HEK293 (cell line): ENCODE results near the gene COBL.

Experiments used
- CTCF ChIA-PET: fragments of 350-600 bp; formaldehyde crosslinking; extraction: SDS; loops from one replicate; lab custom pipeline; 2021; ENCODE audit warnings: antibody characterized with exemption; lab: Yijun Ruan, JAX
- POLR2A ChIA-PET: fragments of 300-600 bp; formaldehyde crosslinking; extraction: SDS; loops from one replicate; lab custom pipeline; 2020; ENCODE audit warnings: antibody characterized with exemption, inconsistent platforms; lab: Yijun Ruan, JAX
- H3K27ac ChIP-seq: fragments of 200-500 bp; sonication (Bioruptor generic); 2 replicates; pipeline ENCODE4 v1.5.1; 2014; ENCODE audit warnings: low read depth, low read length, control low read depth, inconsistent platforms; ENCODE audit errors: extremely low read depth
- H3K36me3 ChIP-seq, 2 experiments: fragments of 200-500 bp in 1 of 2; sonication (Bioruptor generic) in 1 of 2; 1 replicate in 1 of 2; 2 replicates in 1 of 2; pipeline ENCODE4 v1.5.1; 2014 to 2017; ENCODE audit warnings: inconsistent platforms in 2 of 2, low read length in 2 of 2; ENCODE audit not compliant: control insufficient read depth in 2 of 2, insufficient read depth in 1 of 2
- H3K4me1 ChIP-seq: fragments of 200-500 bp; sonication (Bioruptor generic); 2 replicates; pipeline ENCODE4 v1.5.1; 2014; ENCODE audit warnings: mild to moderate bottlenecking, low read length, inconsistent platforms; ENCODE audit not compliant: control insufficient read depth, insufficient read depth
- H3K4me3 ChIP-seq: 2 replicates; pipeline ENCODE4 v1.5.1; 2011; ENCODE audit warnings: low read depth, mild to moderate bottlenecking, control low read depth, low read length, moderate library complexity
- H3K9me3 ChIP-seq: fragments of 200-500 bp; sonication (Bioruptor generic); 2 replicates; pipeline ENCODE4 v1.5.1; 2014; ENCODE audit warnings: low read depth, low read length, inconsistent platforms; ENCODE audit not compliant: control insufficient read depth, insufficient read depth
- GLI4 ChIP-seq: fragments of 450-650 bp; formaldehyde crosslinking; IDR thresholded peaks from 2 replicates; pipeline ENCODE4 v1.5.1; 2016; ENCODE audit warnings: missing biosample characterization, missing genetic modification characterization
- IKZF3 ChIP-seq: fragments of 450-650 bp; IDR thresholded peaks from 2 replicates; pipeline ENCODE4 v1.5.0; 2018; ENCODE audit warnings: missing biosample characterization, mild to moderate bottlenecking, missing genetic modification characterization, moderate library complexity
- SCRT1 ChIP-seq: fragments of 450-650 bp; formaldehyde crosslinking; IDR thresholded peaks from 2 replicates; pipeline ENCODE4 v1.5.1; 2016; ENCODE audit warnings: missing biosample characterization, missing genetic modification characterization, borderline replicate concordance
- SP3 ChIP-seq: fragments of 450-650 bp; formaldehyde crosslinking; IDR thresholded peaks from 2 replicates; pipeline ENCODE4 v1.5.1; 2016; ENCODE audit warnings: missing biosample characterization, missing genetic modification characterization
- ZBTB48 ChIP-seq: fragments of 450-650 bp; formaldehyde crosslinking; IDR thresholded peaks from 2 replicates; pipeline ENCODE4 v1.5.1; 2016; ENCODE audit warnings: missing biosample characterization, missing genetic modification characterization
- ZBTB7A ChIP-seq: fragments of 450-650 bp; formaldehyde crosslinking; IDR thresholded peaks from 2 replicates; pipeline ENCODE4 v1.5.1; 2016; ENCODE audit warnings: low read depth, missing biosample characterization, missing genetic modification characterization
- ZFP37 ChIP-seq: fragments of 450-650 bp; formaldehyde crosslinking; IDR thresholded peaks from 2 replicates; pipeline ENCODE4 v1.5.1; 2016; ENCODE audit warnings: missing biosample characterization, missing genetic modification characterization
- ZNF133 ChIP-seq: fragments of 450-650 bp; formaldehyde crosslinking; IDR thresholded peaks from 2 replicates; pipeline ENCODE4 v1.5.1; 2016; ENCODE audit warnings: missing biosample characterization, missing genetic modification characterization
- ZNF157 ChIP-seq: fragments of 450-650 bp; formaldehyde crosslinking; IDR thresholded peaks from 2 replicates; pipeline ENCODE4 v1.5.1; 2016; ENCODE audit warnings: missing biosample characterization, missing genetic modification characterization
- ZNF311 ChIP-seq: fragments of 450-650 bp; formaldehyde crosslinking; IDR thresholded peaks from 2 replicates; pipeline ENCODE4 v1.5.1; 2017; ENCODE audit warnings: missing biosample characterization, missing genetic modification characterization, borderline replicate concordance
- ZNF341 ChIP-seq: fragments of 450-650 bp; formaldehyde crosslinking; IDR thresholded peaks from 2 replicates; pipeline ENCODE4; 2016; ENCODE audit warnings: low read depth, missing biosample characterization, missing genetic modification characterization
- ZNF366 ChIP-seq: fragments of 450-650 bp; formaldehyde crosslinking; conservative IDR thresholded peaks from 2 replicates; pipeline ENCODE4 v1.5.1; 2016; ENCODE audit warnings: missing biosample characterization, missing genetic modification characterization
- ZNF610 ChIP-seq: fragments of 450-650 bp; formaldehyde crosslinking; IDR thresholded peaks from 2 replicates; pipeline ENCODE4 v1.5.1; 2016; ENCODE audit warnings: missing biosample characterization, missing genetic modification characterization, borderline replicate concordance
- ZNF768 ChIP-seq: fragments of 450-650 bp; formaldehyde crosslinking; IDR thresholded peaks from 2 replicates; pipeline ENCODE4 v1.5.1; 2018; ENCODE audit warnings: missing biosample characterization, mild to moderate bottlenecking, missing genetic modification characterization
- ZNF837 ChIP-seq: fragments of 450-650 bp; formaldehyde crosslinking; IDR thresholded peaks from 2 replicates; pipeline ENCODE4 v1.5.1; 2016; ENCODE audit warnings: missing biosample characterization, missing genetic modification characterization
- TF ChIP-seq, protein P1 (sequence below): fragments of 450-650 bp; formaldehyde crosslinking; IDR thresholded peaks from 2 replicates; pipeline ENCODE4 v1.5.1; 2016; ENCODE audit warnings: missing biosample characterization, missing genetic modification characterization
- TF ChIP-seq, protein P2 (sequence below): fragments of 450-650 bp; formaldehyde crosslinking; IDR thresholded peaks from 2 replicates; pipeline ENCODE4 v1.5.1; 2016; ENCODE audit warnings: missing biosample characterization, missing genetic modification characterization, low read depth
- TF ChIP-seq, protein P3 (sequence below): fragments of 450-650 bp; formaldehyde crosslinking; optimal IDR thresholded peaks from 2 replicates; pipeline ENCODE3; 2016; ENCODE audit warnings: missing biosample characterization, mild to moderate bottlenecking, missing genetic modification characterization
- TF ChIP-seq, protein P4 (sequence below): fragments of 450-650 bp; IDR thresholded peaks from 2 replicates; pipeline ENCODE4 v1.5.1; 2018; ENCODE audit warnings: missing biosample characterization, mild to moderate bottlenecking, missing genetic modification characterization

COBL gene

DNA sequence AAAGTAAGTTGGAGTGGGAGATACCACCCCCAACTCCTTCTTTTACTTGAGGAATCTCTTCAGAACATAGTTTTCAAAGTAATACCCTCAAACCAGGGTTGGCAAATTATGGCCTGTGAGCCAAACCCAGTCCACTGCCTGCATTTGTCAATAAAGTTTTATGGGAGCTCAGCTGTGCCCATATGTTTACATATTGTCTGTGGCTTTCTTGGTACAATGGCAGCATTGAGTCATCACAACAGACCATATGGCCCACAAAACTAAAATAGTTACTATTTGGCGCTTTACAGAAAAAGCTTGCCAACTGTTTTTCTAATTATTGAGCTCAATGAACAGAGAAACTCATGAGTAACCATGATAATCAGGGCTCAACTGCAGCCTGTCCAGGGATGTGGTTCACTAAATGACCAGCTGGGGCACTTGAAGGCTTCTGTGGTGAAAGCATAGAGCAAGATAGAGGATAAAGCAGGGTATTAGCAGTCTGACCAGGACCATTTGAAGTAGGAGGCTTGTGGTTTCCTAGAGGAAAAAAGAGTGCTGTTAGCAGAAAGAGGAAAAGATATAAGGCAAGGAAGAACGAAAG, 337.9 kb downstream of the COBL start:
- no peaks in the 10 kb centered on the region for H3K4me1 ChIP-seq
- no peaks in the 10 kb centered on the region for H3K9me3 ChIP-seq
- no peak overlapping the region for H3K27ac ChIP-seq
- POLR2A ChIA-PET = no interaction called here
- TF ChIP-seq ZNF610 (tag by site-specific recombination) = no peak
- no peak for TF ChIP-seq ZNF311 (tag by site-specific recombination)
- TF ChIP-seq SP3 (tag by site-specific recombination) = no peak
- TF ChIP-seq SCRT1 (tag by site-specific recombination) = no peak
- TF ChIP-seq, protein P1, sequence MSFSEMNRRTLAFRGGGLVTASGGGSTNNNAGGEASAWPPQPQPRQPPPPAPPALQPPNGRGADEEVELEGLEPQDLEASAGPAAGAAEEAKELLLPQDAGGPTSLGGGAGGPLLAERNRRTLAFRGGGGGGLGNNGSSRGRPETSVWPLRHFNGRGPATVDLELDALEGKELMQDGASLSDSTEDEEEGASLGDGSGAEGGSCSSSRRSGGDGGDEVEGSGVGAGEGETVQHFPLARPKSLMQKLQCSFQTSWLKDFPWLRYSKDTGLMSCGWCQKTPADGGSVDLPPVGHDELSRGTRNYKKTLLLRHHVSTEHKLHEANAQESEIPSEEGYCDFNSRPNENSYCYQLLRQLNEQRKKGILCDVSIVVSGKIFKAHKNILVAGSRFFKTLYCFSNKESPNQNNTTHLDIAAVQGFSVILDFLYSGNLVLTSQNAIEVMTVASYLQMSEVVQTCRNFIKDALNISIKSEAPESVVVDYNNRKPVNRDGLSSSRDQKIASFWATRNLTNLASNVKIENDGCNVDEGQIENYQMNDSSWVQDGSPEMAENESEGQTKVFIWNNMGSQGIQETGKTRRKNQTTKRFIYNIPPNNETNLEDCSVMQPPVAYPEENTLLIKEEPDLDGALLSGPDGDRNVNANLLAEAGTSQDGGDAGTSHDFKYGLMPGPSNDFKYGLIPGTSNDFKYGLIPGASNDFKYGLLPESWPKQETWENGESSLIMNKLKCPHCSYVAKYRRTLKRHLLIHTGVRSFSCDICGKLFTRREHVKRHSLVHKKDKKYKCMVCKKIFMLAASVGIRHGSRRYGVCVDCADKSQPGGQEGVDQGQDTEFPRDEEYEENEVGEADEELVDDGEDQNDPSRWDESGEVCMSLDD = no peak
- no peak for TF ChIP-seq ZBTB48
- no peak for TF ChIP-seq ZFP37
- TF ChIP-seq ZNF837 (tag by site-specific recombination) = no peak
- TF ChIP-seq ZNF366 (tag by site-specific recombination) = no peak
- TF ChIP-seq IKZF3 (tag by site-specific recombination) = no peak
- TF ChIP-seq ZNF133 (tag by site-specific recombination) = no peak
- TF ChIP-seq ZNF157 (tag by site-specific recombination) = no peak
- no peak for TF ChIP-seq ZNF341 (tag by site-specific recombination)
- no peak for TF ChIP-seq ZBTB7A
- no peak for TF ChIP-seq GLI4
- TF ChIP-seq ZNF768 = no peak
- TF ChIP-seq, protein P2, sequence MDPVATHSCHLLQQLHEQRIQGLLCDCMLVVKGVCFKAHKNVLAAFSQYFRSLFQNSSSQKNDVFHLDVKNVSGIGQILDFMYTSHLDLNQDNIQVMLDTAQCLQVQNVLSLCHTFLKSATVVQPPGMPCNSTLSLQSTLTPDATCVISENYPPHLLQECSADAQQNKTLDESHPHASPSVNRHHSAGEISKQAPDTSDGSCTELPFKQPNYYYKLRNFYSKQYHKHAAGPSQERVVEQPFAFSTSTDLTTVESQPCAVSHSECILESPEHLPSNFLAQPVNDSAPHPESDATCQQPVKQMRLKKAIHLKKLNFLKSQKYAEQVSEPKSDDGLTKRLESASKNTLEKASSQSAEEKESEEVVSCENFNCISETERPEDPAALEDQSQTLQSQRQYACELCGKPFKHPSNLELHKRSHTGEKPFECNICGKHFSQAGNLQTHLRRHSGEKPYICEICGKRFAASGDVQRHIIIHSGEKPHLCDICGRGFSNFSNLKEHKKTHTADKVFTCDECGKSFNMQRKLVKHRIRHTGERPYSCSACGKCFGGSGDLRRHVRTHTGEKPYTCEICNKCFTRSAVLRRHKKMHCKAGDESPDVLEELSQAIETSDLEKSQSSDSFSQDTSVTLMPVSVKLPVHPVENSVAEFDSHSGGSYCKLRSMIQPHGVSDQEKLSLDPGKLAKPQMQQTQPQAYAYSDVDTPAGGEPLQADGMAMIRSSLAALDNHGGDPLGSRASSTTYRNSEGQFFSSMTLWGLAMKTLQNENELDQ (tag by site-specific recombination) = no peak
- TF ChIP-seq, protein P3, sequence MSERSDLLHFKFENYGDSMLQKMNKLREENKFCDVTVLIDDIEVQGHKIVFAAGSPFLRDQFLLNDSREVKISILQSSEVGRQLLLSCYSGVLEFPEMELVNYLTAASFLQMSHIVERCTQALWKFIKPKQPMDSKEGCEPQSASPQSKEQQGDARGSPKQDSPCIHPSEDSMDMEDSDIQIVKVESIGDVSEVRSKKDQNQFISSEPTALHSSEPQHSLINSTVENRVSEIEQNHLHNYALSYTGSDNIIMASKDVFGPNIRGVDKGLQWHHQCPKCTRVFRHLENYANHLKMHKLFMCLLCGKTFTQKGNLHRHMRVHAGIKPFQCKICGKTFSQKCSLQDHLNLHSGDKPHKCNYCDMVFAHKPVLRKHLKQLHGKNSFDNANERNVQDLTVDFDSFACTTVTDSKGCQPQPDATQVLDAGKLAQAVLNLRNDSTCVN (tag by site-specific recombination) = no peak
- TF ChIP-seq, protein P4, sequence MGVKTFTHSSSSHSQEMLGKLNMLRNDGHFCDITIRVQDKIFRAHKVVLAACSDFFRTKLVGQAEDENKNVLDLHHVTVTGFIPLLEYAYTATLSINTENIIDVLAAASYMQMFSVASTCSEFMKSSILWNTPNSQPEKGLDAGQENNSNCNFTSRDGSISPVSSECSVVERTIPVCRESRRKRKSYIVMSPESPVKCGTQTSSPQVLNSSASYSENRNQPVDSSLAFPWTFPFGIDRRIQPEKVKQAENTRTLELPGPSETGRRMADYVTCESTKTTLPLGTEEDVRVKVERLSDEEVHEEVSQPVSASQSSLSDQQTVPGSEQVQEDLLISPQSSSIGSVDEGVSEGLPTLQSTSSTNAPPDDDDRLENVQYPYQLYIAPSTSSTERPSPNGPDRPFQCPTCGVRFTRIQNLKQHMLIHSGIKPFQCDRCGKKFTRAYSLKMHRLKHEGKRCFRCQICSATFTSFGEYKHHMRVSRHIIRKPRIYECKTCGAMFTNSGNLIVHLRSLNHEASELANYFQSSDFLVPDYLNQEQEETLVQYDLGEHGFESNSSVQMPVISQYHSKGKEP (tag by site-specific recombination) = no peak
- CTCF ChIA-PET = interaction anchor here (0.6 to 0.9 kb wide), 3 partner anchors 22 to 345 kb away, joined by 3 to 4 read pairs (median 3); no protein-coding TSS in a partner anchor
- H3K36me3 ChIP-seq = no peaks in the 10 kb centered on the region
- no peak overlapping the region for H3K4me3 ChIP-seq
